GM03348 (cell line): Measurements from ENCODE around the gene HLA-DPB1.

Source experiments
- DNase-seq: peaks from one replicate; pipeline ENCODE4 v3.0.0; 2012; ENCODE audit warnings: low spot score

The HLA-DPB1 gene

DNA sequence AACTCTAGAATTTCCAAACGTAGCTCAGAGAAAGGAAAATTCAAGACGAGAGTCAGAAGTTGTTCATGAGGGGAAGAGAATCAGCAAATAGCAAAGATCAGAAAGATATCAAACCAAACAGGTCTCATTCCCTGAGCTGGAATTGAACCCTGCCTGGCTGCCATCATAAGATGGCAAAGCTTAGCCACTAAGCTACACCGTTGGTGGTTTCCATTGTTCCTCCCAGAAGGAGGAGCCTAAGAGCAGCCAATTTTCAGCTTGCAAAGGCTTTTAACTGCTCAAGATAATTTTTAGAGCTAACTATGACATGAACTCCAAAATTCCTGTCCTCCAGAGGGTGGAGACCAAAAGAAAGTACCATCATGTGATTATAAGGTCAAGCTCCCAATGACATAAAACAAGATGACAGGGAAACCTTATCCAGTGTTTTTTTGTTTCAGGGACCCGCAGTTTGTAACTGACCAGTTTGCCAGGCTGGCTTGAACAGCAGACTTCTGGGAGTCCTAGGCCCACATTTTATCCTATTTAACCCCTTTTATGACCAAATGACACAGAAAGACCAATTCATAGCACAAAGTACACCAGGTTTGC is 60.6 kb downstream of the HLA-DPB1 start:
- DNase-seq = no peak
